Mesendoderm (in vitro differentiated cells): ENCODE results near the gene SPAG5.

Experiments used
- DNase-seq: peaks from one replicate; pipeline ENCODE4 v3.0.0; 2013
- H2AK5ac ChIP-seq: 2 replicates; pipeline ENCODE4 v1.6.1; 2013; ENCODE audit warnings: low read length, inconsistent platforms
- H2BK120ac ChIP-seq: 2 replicates; pipeline ENCODE4 v1.6.1; 2013; ENCODE audit warnings: low read depth, mild to moderate bottlenecking, low read length, moderate library complexity, mixed read lengths
- H2BK15ac ChIP-seq: replicated peaks from 2 replicates; pipeline ENCODE4 v1.6.1; 2013; ENCODE audit warnings: low read depth, mild to moderate bottlenecking, moderate library complexity
- H2BK5ac ChIP-seq: 2 replicates; pipeline ENCODE4 v1.6.1; 2013; ENCODE audit warnings: low read length, inconsistent platforms
- H3K18ac ChIP-seq: 2 replicates; pipeline ENCODE4 v1.6.1; 2013; ENCODE audit warnings: mild to moderate bottlenecking, low read length, mixed read lengths
- H3K23ac ChIP-seq: one replicate; pipeline ENCODE4 v1.6.1; 2013; ENCODE audit warnings: low read length
- H3K27ac ChIP-seq: 2 replicates; pipeline ENCODE4 v1.5.1; 2013; ENCODE audit warnings: low read depth, mild to moderate bottlenecking, inconsistent platforms, low read length, moderate library complexity
- H3K27me3 ChIP-seq: 2 replicates; pipeline ENCODE4 v1.6.1; 2013; ENCODE audit warnings: low read length, control low read depth, mild to moderate bottlenecking, inconsistent platforms; ENCODE audit not compliant: insufficient read depth, poor library complexity
- H3K36me3 ChIP-seq: 2 replicates; pipeline ENCODE4 v1.6.1; 2013; ENCODE audit warnings: low read length, inconsistent platforms; ENCODE audit not compliant: control insufficient read depth, insufficient read depth
- H3K4ac ChIP-seq: one replicate; pipeline ENCODE4 v1.6.1; 2013; ENCODE audit warnings: low read depth, mild to moderate bottlenecking, low read length, moderate library complexity
- H3K4me1 ChIP-seq: 2 replicates; pipeline ENCODE4 v1.6.1; 2013; ENCODE audit warnings: low read depth, low read length, inconsistent platforms; ENCODE audit not compliant: control insufficient read depth
- H3K4me2 ChIP-seq: 2 replicates; pipeline ENCODE4 v1.6.1; 2013; ENCODE audit warnings: low read length
- H3K4me3 ChIP-seq: 2 replicates; pipeline ENCODE4 v1.5.1; 2013; ENCODE audit warnings: mild to moderate bottlenecking, low read length
- H3K56ac ChIP-seq: one replicate; pipeline ENCODE4 v1.6.1; 2013; ENCODE audit warnings: low read length
- H3K79me1 ChIP-seq: 2 replicates; pipeline ENCODE4 v1.6.1; 2013; ENCODE audit warnings: low read length, inconsistent platforms
- H3K79me2 ChIP-seq: 2 replicates; pipeline ENCODE4 v1.6.1; 2013; ENCODE audit warnings: mild to moderate bottlenecking, low read length; ENCODE audit not compliant: control insufficient read depth, insufficient read depth
- H3K9ac ChIP-seq: 2 replicates; pipeline ENCODE4 v1.6.1; 2013; ENCODE audit warnings: low read length, inconsistent platforms
- H4K5ac ChIP-seq: one replicate; pipeline ENCODE4 v1.6.1; 2013; ENCODE audit warnings: low read length
- H4K8ac ChIP-seq: one replicate; pipeline ENCODE4 v1.6.1; 2013; ENCODE audit warnings: low read depth, mild to moderate bottlenecking, control low read depth, low read length, moderate library complexity
- WGBS: extraction: QIAGEN DNeasy Blood & Tissue Kit; methylation state at CpG from one replicate; pipeline ENCODE4 v1.1.7; 2013; ENCODE audit warnings: low lambda C conversion rate, missing lambda C conversion rate; ENCODE audit not compliant: insufficient coverage; ENCODE audit errors: extremely low coverage; 5-methylcytosine and 5-hydroxymethylcytosine counted together

The SPAG5 gene

DNA sequence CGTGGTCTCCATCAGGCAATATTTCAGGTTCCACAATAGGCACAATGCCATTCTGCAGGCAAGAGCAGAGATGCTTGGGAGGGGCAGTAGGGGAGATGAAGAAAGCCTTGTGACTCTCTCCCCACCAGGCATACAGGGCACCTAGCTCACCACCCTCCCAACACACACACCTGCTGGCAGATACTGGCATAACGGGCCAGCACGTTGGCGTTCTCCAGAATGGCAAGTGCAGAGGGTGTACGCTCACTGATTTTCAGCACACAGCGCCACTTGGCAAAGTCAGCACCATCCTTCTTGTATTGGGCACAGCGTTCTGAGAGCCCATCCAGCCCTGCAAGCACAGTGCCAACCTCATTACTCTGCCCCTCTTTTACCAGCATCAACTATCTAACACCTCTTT, 24.3 kb downstream of the SPAG5 start:
- no peak overlapping the region for H3K4ac ChIP-seq
- DNase-seq = no peak
- no peak overlapping the region for H2BK120ac ChIP-seq
- H2AK5ac ChIP-seq = no peak overlapping the region
- H3K9ac ChIP-seq = no peak overlapping the region
- H3K27ac ChIP-seq = no peak overlapping the region
- no peak overlapping the region for H3K56ac ChIP-seq
- no peak overlapping the region for H2BK15ac ChIP-seq
- H3K18ac ChIP-seq = no peak overlapping the region
- no peak overlapping the region for H2BK5ac ChIP-seq
- no peak overlapping the region for H3K4me2 ChIP-seq
- H3K23ac ChIP-seq = no peak overlapping the region
- peaks cover under 1% of the 10 kb centered on the region for H3K79me2 ChIP-seq
- no peak overlapping the region for H4K5ac ChIP-seq
- no peaks in the 10 kb centered on the region for H3K27me3 ChIP-seq
- no CpG with 5 or more reads among the region's 7 CpGs for WGBS
- peaks cover under 1% of the 10 kb centered on the region for H3K79me1 ChIP-seq
- peaks cover 13% of the 10 kb centered on the region for H3K36me3 ChIP-seq
- H4K8ac ChIP-seq = no peak overlapping the region
- no peak overlapping the region for H3K4me3 ChIP-seq
- H3K4me1 ChIP-seq = peaks cover 8% of the 10 kb centered on the region

- peaks cover 9% of the 10 kb centered on the region for H3K36me3 ChIP-seq
- peaks cover 8% of the 10 kb centered on the region for H3K4me1 ChIP-seq
- peaks cover 2% of the 10 kb centered on the region for H3K79me2 ChIP-seq
- no peak overlapping the region for H3K4ac ChIP-seq
- H4K5ac ChIP-seq = no peak overlapping the region
- H3K23ac ChIP-seq = no peak overlapping the region
- H3K18ac ChIP-seq = no peak overlapping the region
- H3K27me3 ChIP-seq = no peaks in the 10 kb centered on the region
- no peak overlapping the region for H2BK15ac ChIP-seq
- no peak for DNase-seq
- no peak overlapping the region for H4K8ac ChIP-seq
- H3K9ac ChIP-seq = no peak overlapping the region
- H3K56ac ChIP-seq = no peak overlapping the region
- H3K4me3 ChIP-seq = no peak overlapping the region
- peaks cover 2% of the 10 kb centered on the region for H3K79me1 ChIP-seq
- no CpG with 5 or more reads among the region's 6 CpGs for WGBS
- no peak overlapping the region for H2AK5ac ChIP-seq
- H2BK120ac ChIP-seq = no peak overlapping the region
- H3K27ac ChIP-seq = no peak overlapping the region
- H2BK5ac ChIP-seq = no peak overlapping the region
- no peak overlapping the region for H3K4me2 ChIP-seq
Measured at GRCh38 chr17:28573966-28574480, 24.8 kb downstream of the SPAG5 start.

- no peak overlapping the region for H3K27ac ChIP-seq
- no peak for DNase-seq
- no peak overlapping the region for H4K8ac ChIP-seq
- no CpG with 5 or more reads among the region's 9 CpGs for WGBS
- H2BK5ac ChIP-seq = no peak overlapping the region
- H3K18ac ChIP-seq = no peak overlapping the region
- H3K56ac ChIP-seq = no peak overlapping the region
- no peak overlapping the region for H3K4me3 ChIP-seq
- no peak overlapping the region for H3K23ac ChIP-seq
- no peak overlapping the region for H3K4ac ChIP-seq
- no peaks in the 10 kb centered on the region for H3K27me3 ChIP-seq
- H2BK120ac ChIP-seq = no peak overlapping the region
- no peak overlapping the region for H4K5ac ChIP-seq
- H3K79me1 ChIP-seq = peaks cover 2% of the 10 kb centered on the region
- H2BK15ac ChIP-seq = no peak overlapping the region
- no peak overlapping the region for H2AK5ac ChIP-seq
- H3K36me3 ChIP-seq = peaks cover 5% of the 10 kb centered on the region
- H3K9ac ChIP-seq = no peak overlapping the region
- H3K79me2 ChIP-seq = peaks cover 2% of the 10 kb centered on the region
- H3K4me1 ChIP-seq = peaks cover 8% of the 10 kb centered on the region
- H3K4me2 ChIP-seq = no peak overlapping the region
Measured at GRCh38 chr17:28573521-28573920, 25.3 kb downstream of the SPAG5 start.

DNA sequence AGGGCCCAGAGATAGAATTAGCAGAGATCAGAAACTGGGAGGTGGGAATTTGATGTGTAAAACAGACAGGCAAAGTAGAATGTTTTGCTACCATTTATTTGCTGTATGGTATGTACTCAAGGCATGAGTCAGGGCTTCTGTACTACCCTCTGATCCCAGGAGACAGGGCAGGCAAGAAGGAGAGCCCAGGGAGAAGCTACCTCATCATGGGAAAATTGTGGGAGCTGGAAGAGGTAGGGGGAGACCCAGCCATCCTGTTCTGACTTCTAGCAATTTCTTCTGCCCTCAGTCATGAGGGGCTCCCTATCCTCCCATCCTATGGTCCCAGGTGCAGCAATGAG, 25.8 kb downstream of the SPAG5 start:
- Histone ChIP-seq H3K4me3 (no peak overlapping the region), H3K4ac (no peak overlapping the region), H3K4me1 (peaks cover 8% of the 10 kb centered on the region), H2BK15ac (no peak overlapping the region), H4K5ac (no peak overlapping the region), H3K18ac (no peak overlapping the region), H3K79me1 (peaks cover 2% of the 10 kb centered on the region), H3K9ac (no peak overlapping the region), H3K79me2 (peaks cover 2% of the 10 kb centered on the region), H3K4me2 (no peak overlapping the region), H3K36me3 (peaks cover 1% of the 10 kb centered on the region), H2BK120ac (no peak overlapping the region), H4K8ac (no peak overlapping the region), H2BK5ac (no peak overlapping the region), H3K27ac (no peak overlapping the region), H3K56ac (no peak overlapping the region), H3K27me3 (no peaks in the 10 kb centered on the region), H3K23ac (no peak overlapping the region), H2AK5ac (no peak overlapping the region)
- DNase-seq = no peak

DNA sequence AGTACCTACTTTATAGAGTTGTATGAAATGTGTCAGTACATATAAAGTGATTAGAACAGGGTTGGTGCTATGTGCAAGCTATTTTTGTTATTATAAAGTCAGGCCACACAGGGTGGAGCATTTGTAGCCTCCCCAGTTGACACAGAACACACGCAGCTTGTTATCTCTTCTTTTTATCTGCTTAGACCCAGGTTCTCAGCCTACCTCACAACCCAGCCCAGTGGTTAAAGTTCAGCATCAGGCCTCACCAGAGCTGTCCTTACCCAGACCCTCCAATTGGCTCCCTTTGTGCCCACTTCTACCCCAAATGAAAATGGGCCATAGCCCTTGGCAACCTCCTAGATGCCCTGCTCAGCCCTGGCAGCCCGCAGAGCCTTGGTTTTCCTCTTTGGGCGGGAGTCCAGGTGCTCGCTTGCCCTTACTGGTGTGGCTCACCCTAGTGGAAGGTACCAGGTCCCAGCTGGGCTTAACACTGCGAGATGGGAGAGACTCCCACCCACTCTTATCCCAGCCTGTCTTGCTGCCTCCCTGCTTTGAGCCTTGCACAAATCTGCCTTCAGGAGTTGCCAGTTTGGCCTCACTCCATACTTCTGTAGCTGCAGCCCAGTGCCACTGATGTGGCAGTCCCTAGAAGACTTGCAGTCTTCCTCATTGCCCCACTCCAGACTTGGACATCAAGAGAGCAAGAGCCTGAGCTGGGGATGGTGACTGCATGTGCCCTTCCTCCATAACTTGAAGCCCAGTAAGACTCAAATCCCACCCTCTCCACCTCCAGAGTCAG, 26.4 kb downstream of the SPAG5 start:
- H3K79me1 ChIP-seq = peaks cover 2% of the 10 kb centered on the region
- H3K27me3 ChIP-seq = no peaks in the 10 kb centered on the region
- H3K36me3 ChIP-seq = peaks cover 1% of the 10 kb centered on the region
- no peak overlapping the region for H4K5ac ChIP-seq
- no peak overlapping the region for H3K4me2 ChIP-seq
- H2BK120ac ChIP-seq = no peak overlapping the region
- H2BK5ac ChIP-seq = no peak overlapping the region
- WGBS = no CpG with 5 or more reads among the region's 5 CpGs
- H3K18ac ChIP-seq = no peak overlapping the region
- no peak overlapping the region for H3K9ac ChIP-seq
- peaks cover 2% of the 10 kb centered on the region for H3K79me2 ChIP-seq
- H4K8ac ChIP-seq = no peak overlapping the region
- H3K4me3 ChIP-seq = no peak overlapping the region
- H3K27ac ChIP-seq = no peak overlapping the region
- H3K23ac ChIP-seq = no peak overlapping the region
- H3K56ac ChIP-seq = no peak overlapping the region
- H3K4me1 ChIP-seq = peaks cover 8% of the 10 kb centered on the region
- H2AK5ac ChIP-seq = no peak overlapping the region
- no peak overlapping the region for H2BK15ac ChIP-seq
- no peak overlapping the region for H3K4ac ChIP-seq
- DNase-seq = no peak
